Measurements from ENCODE around the gene SLC6A20. TPM values are rescaled to one million over a fixed set of nuclear protein-coding genes. Genes with fewer than 3 reads are reported as not detected.

Gene SLC6A20, protein sequence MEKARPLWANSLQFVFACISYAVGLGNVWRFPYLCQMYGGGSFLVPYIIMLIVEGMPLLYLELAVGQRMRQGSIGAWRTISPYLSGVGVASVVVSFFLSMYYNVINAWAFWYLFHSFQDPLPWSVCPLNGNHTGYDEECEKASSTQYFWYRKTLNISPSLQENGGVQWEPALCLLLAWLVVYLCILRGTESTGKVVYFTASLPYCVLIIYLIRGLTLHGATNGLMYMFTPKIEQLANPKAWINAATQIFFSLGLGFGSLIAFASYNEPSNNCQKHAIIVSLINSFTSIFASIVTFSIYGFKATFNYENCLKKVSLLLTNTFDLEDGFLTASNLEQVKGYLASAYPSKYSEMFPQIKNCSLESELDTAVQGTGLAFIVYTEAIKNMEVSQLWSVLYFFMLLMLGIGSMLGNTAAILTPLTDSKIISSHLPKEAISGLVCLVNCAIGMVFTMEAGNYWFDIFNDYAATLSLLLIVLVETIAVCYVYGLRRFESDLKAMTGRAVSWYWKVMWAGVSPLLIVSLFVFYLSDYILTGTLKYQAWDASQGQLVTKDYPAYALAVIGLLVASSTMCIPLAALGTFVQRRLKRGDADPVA
- total RNA-seq (2012; rRNA removed) = not detected in 2 replicates

DNA sequence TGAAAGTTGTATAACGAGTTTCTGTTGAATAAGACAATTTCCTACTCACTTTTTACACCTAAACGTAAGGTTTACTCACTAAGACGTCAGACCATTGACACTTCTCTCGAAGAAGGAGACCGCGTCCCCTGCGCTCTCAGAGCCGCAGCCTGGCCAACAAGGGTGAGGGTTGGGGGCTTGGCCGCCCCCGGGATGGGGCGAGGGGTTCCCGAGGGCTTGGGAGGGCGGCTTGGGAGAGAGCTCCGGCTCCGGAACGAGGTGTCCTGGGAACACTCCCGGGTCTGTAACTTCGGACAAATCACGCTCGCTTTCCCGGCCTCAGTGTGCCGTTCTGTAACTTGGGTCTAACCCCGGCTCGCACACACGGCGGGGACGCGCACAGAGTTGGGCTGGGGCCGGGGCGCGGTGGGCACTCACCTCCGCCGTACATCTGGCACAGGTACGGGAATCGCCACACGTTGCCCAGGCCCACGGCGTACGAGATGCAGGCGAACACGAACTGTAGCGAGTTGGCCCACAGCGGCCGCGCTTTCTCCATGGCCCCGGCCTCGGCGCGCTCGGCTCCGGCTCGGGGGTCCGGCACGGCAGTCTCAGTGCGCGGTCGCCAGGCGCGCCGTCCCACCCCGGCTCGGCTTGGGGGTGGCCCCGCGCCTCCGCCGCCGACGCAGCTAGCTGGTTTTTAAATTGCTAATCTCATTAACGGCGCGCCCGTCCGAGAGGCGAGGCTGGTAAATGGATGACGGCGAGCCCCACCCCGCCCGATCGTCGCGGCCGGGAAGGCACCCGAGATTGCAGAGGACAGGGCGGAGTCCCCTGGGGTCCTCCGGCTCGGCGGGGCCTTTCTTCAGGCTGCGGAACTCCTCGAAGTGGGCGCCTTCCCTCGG lies at the start of gene SLC6A20:
TSS of gene SLC6A20 (minus strand) at position 655 of the 884 bp plus-strand sequence. CDS start at position 538, 117 bp downstream.
- H3K4me2 ChIP-seq (ENCODE audit: low read length) = peak within 1 kb of the TSS; percentile 81
- H3K4me1 ChIP-seq (ENCODE audit: control insufficient read depth, insufficient read depth, low read length) = peaks cover 9% of the 10 kb centered on the region
- H3K27me3 ChIP-seq (ENCODE audit: control insufficient read depth, insufficient read depth, low read length) = peaks cover 92% of the 10 kb centered on the region
- H3K36me3 ChIP-seq (ENCODE audit: insufficient read depth, low read length) = no peaks in the 10 kb centered on the region
- peak within 1 kb of the TSS; percentile 65 for H3K4me3 ChIP-seq (ENCODE audit: low read length)
- H3K9me3 ChIP-seq (replicated peaks; ENCODE audit: low read length) = no peaks in the 10 kb centered on the region
- no peak within 1 kb of the TSS for H3K9ac ChIP-seq (ENCODE audit: low read depth, low read length)

DNA sequence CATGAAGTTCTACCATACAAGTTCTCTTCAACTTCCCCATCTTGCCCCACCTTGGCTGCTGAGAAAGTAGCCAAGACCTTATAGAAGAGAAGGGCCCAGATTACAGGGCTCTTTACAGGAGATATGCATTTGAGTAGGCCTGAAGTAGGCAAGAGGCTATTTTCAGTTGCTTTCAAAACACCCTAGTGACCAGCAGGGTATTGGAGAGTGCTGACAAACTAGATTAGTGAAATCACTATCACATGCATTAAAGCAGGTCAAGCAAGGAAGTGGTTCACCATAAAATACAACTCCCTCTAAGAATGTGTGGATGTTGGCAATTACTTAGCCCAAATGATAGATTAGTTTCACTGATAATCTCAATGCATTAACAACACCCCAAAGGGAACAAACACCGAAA lies 48.3 kb upstream of the SLC6A20 start:
- Histone ChIP-seq H3K4me2 (ENCODE audit: low read length) (no peak overlapping the region), H3K4me1 (ENCODE audit: control insufficient read depth, insufficient read depth, low read length) (peaks cover 9% of the 10 kb centered on the region), H3K27me3 (ENCODE audit: control insufficient read depth, insufficient read depth, low read length) (peaks cover 43% of the 10 kb centered on the region), H3K9ac (ENCODE audit: low read depth, low read length) (no peak overlapping the region), H3K9me3 (replicated peaks; ENCODE audit: low read length) (no peaks in the 10 kb centered on the region), H3K36me3 (ENCODE audit: insufficient read depth, low read length) (no peaks in the 10 kb centered on the region), H3K4me3 (ENCODE audit: low read length) (no peak overlapping the region)

DNA sequence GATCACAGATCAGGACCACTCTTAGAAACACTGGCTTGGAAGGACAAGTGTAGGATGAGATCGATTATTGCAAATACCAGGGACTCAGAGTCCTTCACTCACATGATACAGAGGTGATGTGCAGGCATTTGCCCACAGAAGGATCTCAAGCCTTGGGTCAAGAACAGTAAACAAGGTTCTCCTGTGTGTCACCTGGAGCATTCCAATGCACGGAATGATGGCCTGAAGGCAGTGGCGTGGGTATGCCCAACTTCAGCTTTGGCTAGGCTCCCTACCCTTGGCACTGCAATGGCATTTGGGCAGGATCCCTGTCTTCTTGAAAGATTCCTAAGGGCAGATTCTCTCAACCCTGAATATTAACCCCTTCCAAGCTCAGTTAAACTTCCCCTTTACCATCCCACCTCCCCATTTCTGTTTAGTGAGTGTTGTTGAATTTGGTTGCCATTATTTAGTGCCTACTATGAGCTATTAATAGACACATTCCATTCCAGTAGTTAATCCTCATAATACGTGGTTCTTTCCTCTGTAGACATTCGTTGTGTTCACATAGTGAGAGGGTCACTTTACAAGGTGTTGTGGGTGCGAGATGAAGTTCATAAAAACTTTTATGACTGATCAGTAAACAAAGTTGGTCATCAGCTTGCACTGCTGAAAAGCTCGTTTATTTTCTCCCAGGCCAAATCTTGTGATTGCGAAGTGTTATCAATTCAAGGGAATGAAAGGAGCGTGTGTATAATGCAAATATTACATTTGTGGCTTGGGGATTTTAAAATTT lies 46.7 kb upstream of the SLC6A20 start:
- H3K4me2 ChIP-seq (ENCODE audit: low read length) = no peak overlapping the region
- H3K36me3 ChIP-seq (ENCODE audit: insufficient read depth, low read length) = no peaks in the 10 kb centered on the region
- no peak overlapping the region for H3K4me3 ChIP-seq (ENCODE audit: low read length)
- H3K9ac ChIP-seq (ENCODE audit: low read depth, low read length) = no peak overlapping the region
- no peaks in the 10 kb centered on the region for H3K9me3 ChIP-seq (replicated peaks; ENCODE audit: low read length)
- H3K27me3 ChIP-seq (ENCODE audit: control insufficient read depth, insufficient read depth, low read length) = peaks cover 29% of the 10 kb centered on the region
- H3K4me1 ChIP-seq (ENCODE audit: control insufficient read depth, insufficient read depth, low read length) = peaks cover 9% of the 10 kb centered on the region

DNA sequence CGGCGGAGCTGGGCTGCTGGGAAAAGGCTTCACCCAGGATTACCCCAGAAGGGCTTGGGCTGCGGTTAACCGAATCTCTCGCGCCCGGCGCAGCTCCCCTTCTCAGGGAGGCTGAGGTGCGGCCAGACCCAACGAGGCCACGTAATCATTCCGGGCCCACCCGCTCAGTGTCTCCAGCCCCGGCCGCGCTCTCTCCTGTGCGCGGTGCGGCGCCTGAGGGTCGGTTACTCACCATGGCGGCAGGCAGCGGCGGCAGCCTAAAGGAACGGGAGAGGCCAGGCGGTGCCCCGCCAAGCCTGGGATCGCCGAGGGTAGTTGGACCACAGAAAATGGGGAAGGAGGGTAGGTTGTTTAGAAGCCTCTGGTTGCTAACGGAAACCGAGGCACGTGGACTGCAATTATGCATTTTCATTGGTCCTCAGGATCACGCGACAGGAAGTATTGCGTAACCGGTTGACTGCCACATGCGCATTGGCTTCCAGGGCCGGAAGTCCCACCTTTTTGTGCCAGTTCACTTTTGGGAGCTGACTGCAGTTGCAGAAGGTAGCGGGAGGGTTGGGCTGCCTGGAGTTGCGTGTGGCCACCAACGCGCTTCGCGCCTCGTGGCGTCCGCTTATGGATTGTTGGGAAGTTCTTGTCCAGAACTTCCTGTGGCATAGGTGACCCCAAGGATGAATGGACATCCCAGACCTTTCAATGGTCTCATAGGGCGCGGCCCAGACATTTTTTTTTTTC lies 45.6 kb upstream of the SLC6A20 start, which contains the start of gene LZTFL1:
TSS of gene LZTFL1 (minus strand) at position 363 of the 735 bp plus-strand sequence. CDS start at position 235, 128 bp downstream.
- Histone ChIP-seq H3K27me3 (ENCODE audit: control insufficient read depth, insufficient read depth, low read length) (peaks cover 18% of the 10 kb centered on the region), H3K4me1 (ENCODE audit: control insufficient read depth, insufficient read depth, low read length) (peaks cover 9% of the 10 kb centered on the region), H3K36me3 (ENCODE audit: insufficient read depth, low read length) (no peaks in the 10 kb centered on the region), H3K9ac (ENCODE audit: low read depth, low read length) (peak within 1 kb of the TSS; percentile 83), H3K9me3 (replicated peaks; ENCODE audit: low read length) (no peaks in the 10 kb centered on the region), H3K4me3 (ENCODE audit: low read length) (peak within 1 kb of the TSS; percentile 92), H3K4me2 (ENCODE audit: low read length) (peak within 1 kb of the TSS; percentile 92)

DNA sequence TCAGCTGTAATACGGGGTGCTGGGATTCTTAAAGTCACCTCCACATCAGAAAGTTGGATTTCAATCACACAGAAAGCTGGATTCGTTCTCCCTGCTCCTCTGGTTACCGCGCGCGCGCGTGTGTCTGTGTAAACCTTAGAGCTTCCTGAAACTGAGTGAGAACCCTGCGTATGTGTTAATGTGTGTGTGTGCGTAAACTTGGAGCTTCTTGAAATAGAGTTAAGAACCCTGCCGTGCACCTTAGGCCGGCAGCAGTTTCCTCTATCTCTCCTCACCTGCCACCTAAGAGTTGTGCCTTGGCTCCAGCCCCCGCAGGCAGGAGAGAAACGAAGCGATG lies 45.1 kb upstream of the SLC6A20 start:
- Histone ChIP-seq H3K36me3 (ENCODE audit: insufficient read depth, low read length) (peaks cover 2% of the 10 kb centered on the region), H3K4me3 (ENCODE audit: low read length) (peak overlapping the region; percentile 92), H3K4me2 (ENCODE audit: low read length) (peak overlapping the region; percentile 92), H3K4me1 (ENCODE audit: control insufficient read depth, insufficient read depth, low read length) (peaks cover 9% of the 10 kb centered on the region), H3K27me3 (ENCODE audit: control insufficient read depth, insufficient read depth, low read length) (peaks cover 13% of the 10 kb centered on the region), H3K9ac (ENCODE audit: low read depth, low read length) (peak overlapping the region; percentile 83), H3K9me3 (replicated peaks; ENCODE audit: low read length) (no peaks in the 10 kb centered on the region)

DNA sequence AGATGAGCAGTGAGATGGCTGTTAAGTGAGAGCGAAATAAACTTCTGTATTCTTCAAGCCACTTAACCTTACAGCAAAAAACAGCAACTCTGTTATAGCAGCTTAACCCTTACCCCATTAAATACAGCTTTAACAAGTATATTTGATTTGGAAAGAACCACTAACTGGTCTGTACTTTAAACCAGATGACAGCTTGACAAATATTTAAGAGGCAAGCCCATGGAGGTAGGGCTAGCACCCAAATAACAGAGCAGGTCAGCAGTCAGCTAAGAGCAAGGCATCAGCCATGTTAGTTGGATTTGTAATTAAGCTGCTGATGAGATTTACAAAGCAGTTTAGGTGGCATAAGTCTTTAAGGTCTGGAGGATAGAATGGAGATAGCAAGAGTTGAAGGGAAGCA lies 42.1 kb upstream of the SLC6A20 start:
- peaks cover 9% of the 10 kb centered on the region for H3K4me1 ChIP-seq (ENCODE audit: control insufficient read depth, insufficient read depth, low read length)
- no peak overlapping the region for H3K4me3 ChIP-seq (ENCODE audit: low read length)
- H3K27me3 ChIP-seq (ENCODE audit: control insufficient read depth, insufficient read depth, low read length) = no peaks in the 10 kb centered on the region
- H3K9me3 ChIP-seq (replicated peaks; ENCODE audit: low read length) = no peaks in the 10 kb centered on the region
- H3K9ac ChIP-seq (ENCODE audit: low read depth, low read length) = no peak overlapping the region
- H3K36me3 ChIP-seq (ENCODE audit: insufficient read depth, low read length) = peaks cover 6% of the 10 kb centered on the region
- H3K4me2 ChIP-seq (ENCODE audit: low read length) = no peak overlapping the region

DNA sequence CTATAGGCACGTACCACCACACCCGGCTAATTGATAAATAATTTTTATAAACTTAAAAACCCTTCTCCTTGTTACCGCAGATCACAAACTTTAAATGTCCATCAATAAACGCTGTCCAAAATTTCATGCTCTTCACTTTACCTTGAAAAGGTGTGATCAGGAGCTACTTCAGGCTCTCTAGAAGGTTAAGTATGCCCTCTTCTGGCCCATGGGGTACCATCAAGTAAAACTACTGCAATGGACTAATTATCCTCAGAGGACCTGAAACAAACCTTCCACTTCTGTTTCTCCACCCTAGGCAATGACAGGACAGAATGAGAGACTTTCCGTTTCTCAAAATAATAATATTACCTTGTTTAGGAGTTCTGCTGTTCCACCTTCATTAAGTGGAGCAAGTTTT lies 36.4 kb upstream of the SLC6A20 start:
- H3K4me1 ChIP-seq (ENCODE audit: control insufficient read depth, insufficient read depth, low read length) = no peaks in the 10 kb centered on the region
- H3K4me3 ChIP-seq (ENCODE audit: low read length) = no peak overlapping the region
- no peak overlapping the region for H3K4me2 ChIP-seq (ENCODE audit: low read length)
- peaks cover 8% of the 10 kb centered on the region for H3K36me3 ChIP-seq (ENCODE audit: insufficient read depth, low read length)
- no peaks in the 10 kb centered on the region for H3K27me3 ChIP-seq (ENCODE audit: control insufficient read depth, insufficient read depth, low read length)
- H3K9me3 ChIP-seq (replicated peaks; ENCODE audit: low read length) = no peaks in the 10 kb centered on the region
- H3K9ac ChIP-seq (ENCODE audit: low read depth, low read length) = no peak overlapping the region

DNA sequence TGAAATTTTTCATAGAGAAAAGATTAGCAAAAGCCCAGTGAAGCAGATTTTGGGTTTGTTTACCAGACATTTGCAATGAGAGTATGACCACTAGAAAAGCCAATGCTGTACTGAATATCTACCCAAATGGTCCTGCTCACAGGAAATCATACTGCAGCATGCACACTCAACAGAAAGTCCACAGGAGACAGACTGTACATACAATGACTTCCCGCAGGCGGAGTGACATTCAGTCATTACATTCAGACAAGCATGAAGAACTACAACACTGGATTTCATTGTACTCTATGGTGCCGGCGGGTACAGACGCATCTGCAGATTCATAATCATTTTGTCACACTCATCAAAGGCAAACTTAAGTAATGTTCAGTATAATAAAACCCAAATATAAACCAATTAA lies 33.8 kb upstream of the SLC6A20 start:
- Histone ChIP-seq H3K9me3 (replicated peaks; ENCODE audit: low read length) (no peaks in the 10 kb centered on the region), H3K4me3 (ENCODE audit: low read length) (no peak overlapping the region), H3K4me2 (ENCODE audit: low read length) (no peak overlapping the region), H3K4me1 (ENCODE audit: control insufficient read depth, insufficient read depth, low read length) (no peaks in the 10 kb centered on the region), H3K36me3 (ENCODE audit: insufficient read depth, low read length) (peaks cover 17% of the 10 kb centered on the region), H3K9ac (ENCODE audit: low read depth, low read length) (no peak overlapping the region), H3K27me3 (ENCODE audit: control insufficient read depth, insufficient read depth, low read length) (no peaks in the 10 kb centered on the region)

DNA sequence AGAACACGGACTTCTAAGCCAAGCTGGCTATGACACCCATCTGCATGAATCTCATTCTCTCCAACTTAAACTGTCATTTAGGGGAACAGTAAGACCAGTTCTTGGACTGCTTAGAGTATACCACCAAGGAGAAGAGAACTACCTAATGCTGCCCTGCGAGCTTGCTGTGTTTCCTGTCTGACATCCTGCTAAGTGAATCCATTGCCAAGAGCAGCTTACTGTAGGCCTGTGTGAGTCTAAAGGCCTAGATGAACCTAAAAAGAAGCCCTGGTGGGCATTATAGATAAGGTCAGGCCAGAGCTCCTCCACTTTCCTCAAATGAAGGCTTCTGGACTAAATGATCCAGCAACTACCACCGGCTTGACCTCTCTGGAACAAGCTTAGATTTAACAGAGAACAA lies 30.6 kb upstream of the SLC6A20 start:
- Histone ChIP-seq H3K9me3 (replicated peaks; ENCODE audit: low read length) (no peaks in the 10 kb centered on the region), H3K4me3 (ENCODE audit: low read length) (no peak overlapping the region), H3K9ac (ENCODE audit: low read depth, low read length) (no peak overlapping the region), H3K4me1 (ENCODE audit: control insufficient read depth, insufficient read depth, low read length) (no peaks in the 10 kb centered on the region), H3K27me3 (ENCODE audit: control insufficient read depth, insufficient read depth, low read length) (no peaks in the 10 kb centered on the region), H3K4me2 (ENCODE audit: low read length) (no peak overlapping the region), H3K36me3 (ENCODE audit: insufficient read depth, low read length) (peaks cover 16% of the 10 kb centered on the region)

DNA sequence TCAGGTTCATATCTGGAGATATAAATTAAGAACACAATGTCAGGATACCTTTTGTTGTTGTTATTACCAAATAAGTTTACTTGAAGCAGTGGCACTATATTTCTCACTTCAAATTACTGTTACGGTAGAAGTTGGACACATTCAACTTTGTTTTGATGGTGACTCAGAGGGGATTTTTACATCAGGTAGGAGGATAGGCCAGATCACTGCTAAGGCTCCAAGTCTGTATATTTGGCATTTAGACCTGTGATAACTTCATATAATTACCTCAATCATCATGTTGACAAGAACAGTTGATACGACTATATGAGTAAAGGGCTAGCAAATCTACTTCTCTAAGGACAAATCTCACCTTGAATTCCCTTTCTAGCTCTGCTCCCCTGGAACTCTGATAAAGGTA lies 30.0 kb upstream of the SLC6A20 start:
- Histone ChIP-seq H3K9me3 (replicated peaks; ENCODE audit: low read length) (no peaks in the 10 kb centered on the region), H3K9ac (ENCODE audit: low read depth, low read length) (no peak overlapping the region), H3K4me1 (ENCODE audit: control insufficient read depth, insufficient read depth, low read length) (no peaks in the 10 kb centered on the region), H3K4me2 (ENCODE audit: low read length) (no peak overlapping the region), H3K4me3 (ENCODE audit: low read length) (no peak overlapping the region), H3K27me3 (ENCODE audit: control insufficient read depth, insufficient read depth, low read length) (no peaks in the 10 kb centered on the region), H3K36me3 (ENCODE audit: insufficient read depth, low read length) (peaks cover 16% of the 10 kb centered on the region)

All from skeletal muscle satellite cell (primary cell).